ENCODE measurements around the gene CTDSP2.
"Not testable (repeated sequence)": the region's sequence is repeated elsewhere in the genome, so short reads cannot be mapped to it uniquely, and the experiment has no call there.

The CTDSP2 gene

GRCh38 chr12:57852620-57853500, 6.3 kb upstream of the CTDSP2 start:
- no peak for TF ChIP-seq CTCF (IDR thresholded peaks at IDR 0.05; ENCODE audit: low read depth, low read length)
- Histone ChIP-seq H3K9me3 (ENCODE audit: severe bottlenecking) (no peaks in the 10 kb centered on the region), H3K27me3 (ENCODE audit: insufficient read depth, low read depth, severe bottlenecking) (no peaks in the 10 kb centered on the region), H3K27ac (no peak overlapping the region), H3K36me3 (no peaks in the 10 kb centered on the region), H3K4me3 (ENCODE audit: low read depth, low read length) (no peak overlapping the region)
- no peak for DNase-seq

GRCh38 chr12:57852200-57852599, 5.7 kb upstream of the CTDSP2 start:
- no peak overlapping the region for H3K4me3 ChIP-seq (ENCODE audit: low read depth, low read length)
- no peak for DNase-seq
- TF ChIP-seq CTCF (IDR thresholded peaks at IDR 0.05; ENCODE audit: low read depth, low read length), result no peak
- no peaks in the 10 kb centered on the region for H3K36me3 ChIP-seq
- H3K27me3 ChIP-seq (ENCODE audit: insufficient read depth, low read depth, severe bottlenecking), result no peaks in the 10 kb centered on the region
- no peaks in the 10 kb centered on the region for H3K9me3 ChIP-seq (ENCODE audit: severe bottlenecking)
- H3K27ac ChIP-seq, result no peak overlapping the region

GRCh38 chr12:57851552-57851951, 5.0 kb upstream of the CTDSP2 start:
- Histone ChIP-seq H3K27ac (no peak overlapping the region), H3K27me3 (ENCODE audit: insufficient read depth, low read depth, severe bottlenecking) (no peaks in the 10 kb centered on the region), H3K4me3 (ENCODE audit: low read depth, low read length) (no peak overlapping the region), H3K36me3 (no peaks in the 10 kb centered on the region), H3K9me3 (ENCODE audit: severe bottlenecking) (no peaks in the 10 kb centered on the region)
- no peak for TF ChIP-seq CTCF (IDR thresholded peaks at IDR 0.05; ENCODE audit: low read depth, low read length)
- DNase-seq, result no peak

GRCh38 chr12:57850854-57851430, 4.4 kb upstream of the CTDSP2 start:
- no peaks in the 10 kb centered on the region for H3K27me3 ChIP-seq (ENCODE audit: insufficient read depth, low read depth, severe bottlenecking)
- TF ChIP-seq CTCF (IDR thresholded peaks at IDR 0.05; ENCODE audit: low read depth, low read length), result no peak
- no peaks in the 10 kb centered on the region for H3K9me3 ChIP-seq (ENCODE audit: severe bottlenecking)
- H3K36me3 ChIP-seq, result peaks cover 3% of the 10 kb centered on the region
- no peak overlapping the region for H3K4me3 ChIP-seq (ENCODE audit: low read depth, low read length)
- no peak overlapping the region for H3K27ac ChIP-seq
- peak; percentile 35 for DNase-seq

GRCh38 chr12:57849447-57849846, 2.9 kb upstream of the CTDSP2 start:
- not testable (repeated sequence) for H3K27me3 ChIP-seq (ENCODE audit: insufficient read depth, low read depth, severe bottlenecking); DNase-seq; H3K27ac ChIP-seq; H3K9me3 ChIP-seq (ENCODE audit: severe bottlenecking); H3K4me3 ChIP-seq (ENCODE audit: low read depth, low read length); H3K36me3 ChIP-seq

- TF ChIP-seq CTCF (IDR thresholded peaks at IDR 0.05; ENCODE audit: low read depth, low read length), result no peak
- Histone ChIP-seq H3K4me3 (ENCODE audit: low read depth, low read length) (no peak overlapping the region), H3K27ac (no peak overlapping the region), H3K27me3 (ENCODE audit: insufficient read depth, low read depth, severe bottlenecking) (no peaks in the 10 kb centered on the region), H3K36me3 (peaks cover 9% of the 10 kb centered on the region), H3K9me3 (ENCODE audit: severe bottlenecking) (no peaks in the 10 kb centered on the region)
- no peak for DNase-seq
Observed at GRCh38 chr12:57849035-57849434, 2.5 kb upstream of the CTDSP2 start.
